Smooth muscle cell of trachea (primary cell): ENCODE data around the gene FXYD7. TPM values are rescaled to one million over a fixed set of nuclear protein-coding genes. Genes with fewer than 3 reads are reported as not detected.

Source experiments
- total RNA-seq: library from RNA; depleted of rRNA; stranded (reverse); fragments of >200 nt; gene quantifications from 2 replicates; pipeline ENCODE4 v1.2.1, GENCODE V29; 2014

FXYD7 gene
- total RNA-seq, result not detected in 2 replicates

GRCh38 chr19:35143231-35143715, at the start of gene FXYD7:
Gene FXYD7, plus strand, starts transcription at chr19:35143255. Its CDS starts 79 bp downstream, at chr19:35143334.

GRCh38 chr19:35115177-35115951, 27.7 kb upstream of the FXYD7 start, which contains the start of gene FXYD3:
Gene FXYD3, plus strand, starts transcription at chr19:35115823. Its CDS starts 3,554 bp downstream, at chr19:35119377.

GRCh38 chr19:35134601-35135242, 8.3 kb upstream of the FXYD7 start, which contains the start of gene LGI4:
Gene LGI4, minus strand, starts transcription at chr19:35135059. Its CDS starts 379 bp downstream, at chr19:35134680.

GRCh38 chr19:35138305-35138892, 4.7 kb upstream of the FXYD7 start, which contains the start of gene FXYD1:
Gene FXYD1, plus strand, starts transcription at chr19:35138824. Its CDS starts 1,256 bp downstream, at chr19:35140080.

GRCh38 chr19:35154525-35155406, 11.7 kb downstream of the FXYD7 start, which contains the start of gene FXYD5:
Gene FXYD5, plus strand, starts transcription at chr19:35154735. Its CDS starts 816 bp downstream, at chr19:35155551.

Other genes with a start within 250 kb of the FXYD7 start
- gene ZNF30, start 216.4 kb upstream of the FXYD7 start, total RNA-seq, result 2.9 and 3.6 TPM in 2 replicates
- 5.1 and 5.2 TPM in 2 replicates for gene ZNF792, start 179.0 kb upstream of the FXYD7 start, total RNA-seq
- 23.6 and 34.7 TPM in 2 replicates for gene GRAMD1A, start 142.9 kb upstream of the FXYD7 start, total RNA-seq
- 7.4 and 12.9 TPM in 2 replicates for gene SCN1B, start 112.8 kb upstream of the FXYD7 start, total RNA-seq
- gene HPN, start 101.5 kb upstream of the FXYD7 start, total RNA-seq, result not detected in 2 replicates
- not detected in 2 replicates for gene FXYD3, start 27.4 kb upstream of the FXYD7 start, total RNA-seq
- 0.29 and 1.7 TPM in 2 replicates for gene LGI4, start 8.2 kb upstream of the FXYD7 start, total RNA-seq
- gene FXYD1, start 4.4 kb upstream of the FXYD7 start, total RNA-seq, result 0.44 and 5.8 TPM in 2 replicates
- gene FXYD5, start 11.5 kb downstream of the FXYD7 start, total RNA-seq, result 23.3 and 44.5 TPM in 2 replicates
- gene FAM187B, start 85.5 kb downstream of the FXYD7 start, total RNA-seq, result not detected in 2 replicates
- gene LSR, start 105.7 kb downstream of the FXYD7 start, total RNA-seq, result 0.29 and 0.66 TPM in 2 replicates
- gene USF2, start 125.7 kb downstream of the FXYD7 start, total RNA-seq, result 45.2 and 68.0 TPM in 2 replicates
- under 0.01 and 0.15 TPM in 2 replicates for gene HAMP, start 139.3 kb downstream of the FXYD7 start, total RNA-seq
- not detected in 2 replicates for gene MAG, start 148.9 kb downstream of the FXYD7 start, total RNA-seq
- gene CD22, start 185.9 kb downstream of the FXYD7 start, total RNA-seq, result not detected in 2 replicates
- not detected in 2 replicates for gene FFAR1, start 204.6 kb downstream of the FXYD7 start, total RNA-seq
- gene FFAR3, start 215.2 kb downstream of the FXYD7 start, total RNA-seq, result not detected in 2 replicates
- gene GPR42, start 227.8 kb downstream of the FXYD7 start, total RNA-seq, result not detected in 2 replicates